GM13977 (cell line): ENCODE data around the gene PTP4A2.
A peak's percentile ranks its signal among the peaks of the same experiment; 100 is the strongest.

ENCODE experiments used
- DNase-seq: peaks from one replicate; pipeline ENCODE4 v3.0.0; 2012; ENCODE audit warnings: low spot score
- CTCF ChIP-seq: IDR thresholded peaks from 2 replicates; pipeline ENCODE4 v1.5.1; 2012; ENCODE audit warnings: mild to moderate bottlenecking, control low read depth; ENCODE audit not compliant: insufficient read depth; ENCODE audit errors: extremely low read depth, missing control alignments
- in situ Hi-C: fragments of 300-500 bp; cut with MboI; formaldehyde crosslinking; loops from one replicate; pipeline ENCODE4 v1.12.0; 2022; ENCODE audit warnings: low sequenced_read_pairs, low pct_unique_long_range_greater_than_20kb, mixed read lengths, inconsistent platforms; ENCODE audit not compliant: unreplicated experiment

The PTP4A2 gene

GRCh38 chr1:31937300-31938183, 626 bp downstream of the PTP4A2 start:
- in situ Hi-C loops, result no loop called here
- TF ChIP-seq CTCF, result no peak
- DNase-seq, result peak; percentile 69

GRCh38 chr1:31936981-31937299, 1.2 kb downstream of the PTP4A2 start:
- TF ChIP-seq CTCF, result no peak
- in situ Hi-C loops, result no loop called here

GRCh38 chr1:31936278-31936980, 1.7 kb downstream of the PTP4A2 start:
- in situ Hi-C loops, result no loop called here
- DNase-seq, result no peak

More at GRCh38 chr1:31936981-31937299, 1.2 kb downstream of the PTP4A2 start:
- DNase-seq, result no peak

GRCh38 chr1:31934706-31935629, 3.2 kb downstream of the PTP4A2 start:
- TF ChIP-seq CTCF, result no peak
- DNase-seq, result no peak
- in situ Hi-C loops, result no loop called here

More at GRCh38 chr1:31936278-31936980, 1.7 kb downstream of the PTP4A2 start:
- no peak for TF ChIP-seq CTCF

GRCh38 chr1:31932491-31933316, 5.5 kb downstream of the PTP4A2 start:
- TF ChIP-seq CTCF, result no peak
- no peak for DNase-seq
- in situ Hi-C loops, result no loop called here
